Measurements from ENCODE around the gene MARK3. TPM values are rescaled to one million over a fixed set of nuclear protein-coding genes. Genes with fewer than 3 reads are reported as not detected.

Gene MARK3
- total RNA-seq, 1 experiment from 2014 or later, result 72.5 TPM

DNA sequence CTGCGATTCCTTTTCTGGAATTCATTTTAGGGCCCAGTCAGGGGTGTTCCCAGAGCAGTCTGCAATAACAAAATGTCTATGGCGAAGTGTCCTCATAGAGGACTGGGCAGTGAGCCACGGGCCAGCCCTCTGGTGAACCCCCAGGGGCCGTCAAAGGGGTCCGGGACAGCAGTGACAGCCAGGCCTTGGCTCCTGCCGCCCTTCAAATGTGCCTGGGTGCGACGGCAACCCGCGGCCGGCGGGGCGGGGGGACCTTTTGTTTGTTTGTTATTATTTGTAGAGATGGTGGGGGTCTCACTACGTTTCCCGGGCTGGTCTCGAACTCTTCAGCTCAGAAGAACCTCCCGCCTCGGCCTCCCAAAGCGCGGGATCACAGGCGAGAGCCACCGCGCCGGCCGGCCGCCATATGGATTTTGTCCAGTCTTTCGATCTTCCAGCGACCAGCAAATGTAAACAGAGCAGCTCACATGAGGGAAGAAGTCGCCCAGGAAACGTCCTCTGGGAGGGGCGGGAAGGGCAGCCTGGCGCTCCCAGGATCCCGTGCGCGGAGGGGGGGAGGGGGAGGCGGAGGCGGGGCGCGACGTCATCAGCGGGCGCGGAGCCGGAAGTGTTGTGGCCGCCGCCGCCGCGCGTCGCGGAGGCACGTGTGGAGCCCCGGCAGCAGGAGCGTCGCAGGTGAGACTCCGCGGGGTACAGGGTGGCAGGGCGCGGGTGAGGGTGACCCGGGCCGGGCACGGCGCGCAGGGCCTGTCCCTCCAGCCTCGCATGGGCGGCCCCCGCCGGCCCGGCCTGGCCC is 143.6 kb downstream of the MARK3 start, which contains the start of gene TRMT61A:
Gene TRMT61A (plus strand): TSS at position 610 of the 796 bp plus-strand sequence. CDS start 783 bp downstream, outside the sequence.
- Histone ChIP-seq H3K9me2 (ENCODE audit: insufficient read depth) (no peaks in the 10 kb centered on the region), H3K9ac (ENCODE audit: low read length) (peak within 1 kb of the TSS; percentile 96), H3K27ac (ENCODE audit: low read depth, low read length) (peak within 1 kb of the TSS; percentile 64), H3K79me2 (ENCODE audit: insufficient read depth, low read length) (peaks cover 30% of the 10 kb centered on the region), H3K4me2 (ENCODE audit: low read length) (peak within 1 kb of the TSS; percentile 96), H2AFZ (ENCODE audit: low read depth, low read length, poor library complexity, severe bottlenecking) (no peak within 1 kb of the TSS), H3K4me3 (replicated peaks in 1 of 2; ENCODE audit: low read depth in 1 of 2, low read length in 2 of 2) (peak within 1 kb of the TSS; percentile 85 to 97), H3K36me3 (ENCODE audit: control insufficient read depth in 1 of 2, insufficient read depth in 2 of 2, low read length in 2 of 2) (peaks cover 0 to 14% of the 10 kb centered on the region in 2 experiments; a peak in 2 of 4 replicates), H3K4me1 (ENCODE audit: control insufficient read depth in 1 of 2, insufficient read depth in 2 of 2, low read length in 2 of 2) (peaks cover 10 to 29% of the 10 kb centered on the region in 2 experiments; a peak in 3 of 4 replicates), H3K9me3 (ENCODE audit: control insufficient read depth in 1 of 2, insufficient read depth in 1 of 2, low read depth in 1 of 2, low read length in 2 of 2) (no peaks in the 10 kb centered on the region), H4K20me1 (ENCODE audit: insufficient read depth) (no peaks in the 10 kb centered on the region), H3K27me3 (ENCODE audit: insufficient read depth, low read length) (no peaks in the 10 kb centered on the region)
- intact Hi-C loops (cut with micrococcal nuclease), result no loop called here
- ATAC-seq, result peak; percentile 86
- ChIA-PET POLR2A (interaction anchor here (0.7 to 1.4 kb wide), 5 partner anchors 8 to 551 kb away, joined by 5 to 11 read pairs (median 6); no protein-coding TSS in a partner anchor), CTCF (interaction anchor here (0.9 to 2.9 kb wide), 2 partner anchors 10 to 12 kb away, joined by 7 to 16 read pairs; no protein-coding TSS in a partner anchor), RAD21 (ENCODE audit: low non-redundant PET in 1 of 2, low total read pairs in 2 of 2, uncharacterized antibody in 2 of 2, unreplicated experiment in 2 of 2) (interaction anchor here in 1 of 2 experiments (0.6 kb wide), 1 partner anchor 181 kb away, joined by 3 read pairs; no protein-coding TSS in a partner anchor)
- peak; percentile 62 for DNase-seq (ENCODE audit: low read depth, low spot score)
- TSS peak; percentile 89 for BruUV-seq (replicated peaks)
- no peak for TF ChIP-seq REST (IDR thresholded peaks at IDR 0.05; ENCODE audit: low read depth)
- no peak for TF ChIP-seq EZH2phosphoT487 (IDR thresholded peaks at IDR 0.05; ENCODE audit: borderline replicate concordance)
- TF ChIP-seq CEBPB (IDR thresholded peaks at IDR 0.05; ENCODE audit: low read depth), result no peak
- TF ChIP-seq POLR2AphosphoS5 (IDR thresholded peaks at IDR 0.05; ENCODE audit: low read depth, low read length), result peak; percentile 70
- no peak for TF ChIP-seq RAD21 (IDR thresholded peaks at IDR 0.05; ENCODE audit: low read depth)
- TF ChIP-seq, protein P1, sequence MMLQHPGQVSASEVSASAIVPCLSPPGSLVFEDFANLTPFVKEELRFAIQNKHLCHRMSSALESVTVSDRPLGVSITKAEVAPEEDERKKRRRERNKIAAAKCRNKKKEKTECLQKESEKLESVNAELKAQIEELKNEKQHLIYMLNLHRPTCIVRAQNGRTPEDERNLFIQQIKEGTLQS (IDR thresholded peaks at IDR 0.05), result no peak
- TF ChIP-seq SIN3A (IDR thresholded peaks at IDR 0.05; ENCODE audit: low read depth), result no peak
- no peak for TF ChIP-seq CBX3 (IDR thresholded peaks at IDR 0.05; ENCODE audit: low read depth)
- no peak for TF ChIP-seq ZNF274 (IDR thresholded peaks at IDR 0.05; ENCODE audit: low read depth, low read length)
- TF ChIP-seq SRF (IDR thresholded peaks at IDR 0.05; ENCODE audit: low read depth), result no peak
- TF ChIP-seq ZFX (IDR thresholded peaks at IDR 0.05), result 0 out of 2 replicates have a peak, but pooled peaks have one; percentile 41
- peak; percentile 19 for TF ChIP-seq YY1 (IDR thresholded peaks at IDR 0.05; ENCODE audit: extremely low read depth, insufficient replicate concordance, low read depth, low read length)
- TF ChIP-seq JUND (IDR thresholded peaks at IDR 0.05), result no peak
